Hepatocyte (in vitro differentiated cells): ENCODE data around the gene NOSTRIN.

Source experiments
- CTCF ChIP-seq: fragments of 200-600 bp; sonication (generic); IDR thresholded peaks from 2 replicates; pipeline ENCODE4 v1.5.1; 2016; ENCODE audit warnings: antibody characterized with exemption, mild to moderate bottlenecking; ENCODE audit not compliant: poor library complexity
- EZH2 ChIP-seq: fragments of 200-600 bp; sonication (generic); IDR thresholded peaks from 2 replicates; pipeline ENCODE4 v1.6.1; 2016; ENCODE audit warnings: antibody characterized with exemption, mild to moderate bottlenecking, borderline replicate concordance

DNA sequence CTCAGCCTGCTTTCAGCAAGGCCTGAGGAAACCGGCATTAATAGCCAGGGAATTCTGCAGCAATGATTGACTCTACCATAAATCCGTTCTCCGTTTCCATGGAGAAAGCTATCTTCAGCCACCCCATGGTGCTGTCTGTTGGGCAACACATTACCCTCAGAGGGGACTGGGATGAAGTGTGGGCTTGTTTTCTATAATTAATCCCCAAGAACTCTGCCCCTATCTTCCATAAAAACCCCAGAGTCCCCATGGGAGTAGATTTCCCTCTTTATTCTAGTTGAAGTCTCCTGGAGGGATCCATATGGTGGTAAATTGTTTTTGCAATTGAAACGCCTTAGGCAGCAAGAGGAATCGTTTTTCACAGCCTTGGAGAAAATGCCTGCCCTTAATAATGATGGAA, 107.9 kb downstream of the NOSTRIN start:
- TF ChIP-seq CTCF (no peak), EZH2 (no peak)
